Measurements from ENCODE around the gene ATP1B1.

DNA sequence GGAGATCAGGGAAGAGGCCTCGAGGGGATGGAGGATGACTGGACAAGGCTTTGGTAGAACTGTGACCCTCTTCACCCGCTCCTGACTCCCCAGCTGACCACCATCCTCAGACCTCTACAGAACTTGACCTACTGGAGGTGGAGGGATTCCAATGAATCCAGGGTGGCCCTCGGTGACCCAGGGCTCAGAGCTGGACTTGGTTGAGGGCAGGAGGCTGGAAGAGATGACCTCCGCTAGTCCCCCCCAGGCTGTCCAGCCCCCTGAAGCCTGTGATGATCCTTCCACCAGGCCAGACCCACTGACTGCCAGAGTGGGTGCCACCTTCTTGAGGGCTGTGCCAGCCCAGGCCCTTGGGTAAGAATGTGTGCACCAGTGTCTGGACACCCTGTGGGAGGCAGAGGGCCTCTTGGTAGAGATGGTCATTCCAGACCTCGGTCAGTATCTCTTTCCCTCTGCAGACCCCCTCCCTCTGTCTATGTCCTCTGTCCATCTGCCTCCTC is 44.9 kb downstream of the ATP1B1 start:
- no peak for TF ChIP-seq POLR2A (IDR thresholded peaks at IDR 0.05)
- TF ChIP-seq, protein P1, sequence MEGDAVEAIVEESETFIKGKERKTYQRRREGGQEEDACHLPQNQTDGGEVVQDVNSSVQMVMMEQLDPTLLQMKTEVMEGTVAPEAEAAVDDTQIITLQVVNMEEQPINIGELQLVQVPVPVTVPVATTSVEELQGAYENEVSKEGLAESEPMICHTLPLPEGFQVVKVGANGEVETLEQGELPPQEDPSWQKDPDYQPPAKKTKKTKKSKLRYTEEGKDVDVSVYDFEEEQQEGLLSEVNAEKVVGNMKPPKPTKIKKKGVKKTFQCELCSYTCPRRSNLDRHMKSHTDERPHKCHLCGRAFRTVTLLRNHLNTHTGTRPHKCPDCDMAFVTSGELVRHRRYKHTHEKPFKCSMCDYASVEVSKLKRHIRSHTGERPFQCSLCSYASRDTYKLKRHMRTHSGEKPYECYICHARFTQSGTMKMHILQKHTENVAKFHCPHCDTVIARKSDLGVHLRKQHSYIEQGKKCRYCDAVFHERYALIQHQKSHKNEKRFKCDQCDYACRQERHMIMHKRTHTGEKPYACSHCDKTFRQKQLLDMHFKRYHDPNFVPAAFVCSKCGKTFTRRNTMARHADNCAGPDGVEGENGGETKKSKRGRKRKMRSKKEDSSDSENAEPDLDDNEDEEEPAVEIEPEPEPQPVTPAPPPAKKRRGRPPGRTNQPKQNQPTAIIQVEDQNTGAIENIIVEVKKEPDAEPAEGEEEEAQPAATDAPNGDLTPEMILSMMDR (IDR thresholded peaks at IDR 0.05): no peak

Data from gastroesophageal sphincter (tissue), 3 donors.